Stimulated activated CD8-positive, alpha-beta memory T cell treated with anti-CD3 and anti-CD28 coated beads, Interleukin-15, amount 100 ng/mL, for 24 hours (primary cell): ENCODE results near the gene CD44.

Experiments
- DNase-seq: peaks from one replicate; pipeline ENCODE4 v3.0.0-alpha.2; 2020; ENCODE audit warnings: low read depth

Gene CD44

GRCh38 chr11:35237860-35238715 lies 99.1 kb downstream of the CD44 start:
- no peak for DNase-seq

GRCh38 chr11:35238882-35239281 lies 99.9 kb downstream of the CD44 start:
- no peak for DNase-seq

- DNase-seq, result no peak
Measured at GRCh38 chr11:35239471-35240075, 100.6 kb downstream of the CD44 start.

GRCh38 chr11:35241083-35241482 lies 102.1 kb downstream of the CD44 start:
- DNase-seq, result no peak

GRCh38 chr11:35241531-35241930 lies 102.6 kb downstream of the CD44 start:
- DNase-seq, result no peak

- no peak for DNase-seq
Measured at GRCh38 chr11:35242412-35243242, 103.7 kb downstream of the CD44 start.

GRCh38 chr11:35243774-35244173 lies 104.8 kb downstream of the CD44 start:
- no peak for DNase-seq

- DNase-seq, result no peak
Measured at GRCh38 chr11:35245056-35245455, 106.1 kb downstream of the CD44 start.

GRCh38 chr11:35245786-35246185 lies 106.8 kb downstream of the CD44 start:
- no peak for DNase-seq

- no peak for DNase-seq
Measured at GRCh38 chr11:35246745-35247144, 107.8 kb downstream of the CD44 start.

- DNase-seq, result no peak
Measured at GRCh38 chr11:35247428-35247827, 108.5 kb downstream of the CD44 start.

GRCh38 chr11:35247863-35248262 lies 108.9 kb downstream of the CD44 start:
- no peak for DNase-seq

GRCh38 chr11:35248558-35249323 lies 109.8 kb downstream of the CD44 start:
- DNase-seq, result no peak

GRCh38 chr11:35250192-35250591 lies 111.2 kb downstream of the CD44 start:
- DNase-seq, result no peak

- no peak for DNase-seq
Measured at GRCh38 chr11:35250621-35251020, 111.7 kb downstream of the CD44 start.

- no peak for DNase-seq
Measured at GRCh38 chr11:35253237-35253636, 114.3 kb downstream of the CD44 start.

GRCh38 chr11:35255514-35255913 lies 116.5 kb downstream of the CD44 start:
- no peak for DNase-seq

GRCh38 chr11:35256296-35256695 lies 117.3 kb downstream of the CD44 start:
- no peak for DNase-seq

GRCh38 chr11:35257281-35257680 lies 118.3 kb downstream of the CD44 start:
- no peak for DNase-seq

- DNase-seq, result no peak
Measured at GRCh38 chr11:35259529-35259928, 120.6 kb downstream of the CD44 start.

GRCh38 chr11:35260342-35260985 lies 121.5 kb downstream of the CD44 start:
- no peak for DNase-seq
